B cell (primary cell): ENCODE results near the gene CFAP65. TPM values are rescaled to one million over a fixed set of nuclear protein-coding genes. Genes with fewer than 3 reads are reported as not detected.

Experiments
- ATAC-seq: fragments of 200-7000 bp; cut with Tn5 transposase; one replicate; pipeline ENCODE4 v1.10.0; 2021; ENCODE audit warnings: low read depth, mild to moderate bottlenecking, moderate number of reproducible peaks, moderate library complexity
- CTCF ChIA-PET: fragments of 350-600 bp; sonication (Branson Sonifier 250); formaldehyde crosslinking; loops from one replicate; lab custom pipeline; 2021; ENCODE audit warnings: antibody characterized with exemption, inconsistent platforms; lab: Charles Lee
- POLR2A ChIA-PET: fragments of 350-600 bp; sonication (Branson Sonifier 250); formaldehyde crosslinking; loops from one replicate; lab custom pipeline; 2021; ENCODE audit warnings: antibody characterized with exemption; lab: Charles Lee
- DNase-seq: peaks from one replicate; pipeline ENCODE4 v3.0.0; 2013
- H2AFZ ChIP-seq: 2 replicates; pipeline ENCODE4 v1.6.1; 2012; ENCODE audit warnings: mild to moderate bottlenecking, low read depth, low read length; ENCODE audit not compliant: insufficient read depth, poor library complexity, severe bottlenecking
- H3K27ac ChIP-seq, 2 donors: 1 replicate in 1 of 2; 2 replicates in 1 of 2; pipeline ENCODE4 v1.5.1; 2012 to 2013; ENCODE audit warnings: low read length in 2 of 2, mild to moderate bottlenecking in 2 of 2, moderate library complexity in 1 of 2
- H3K27me3 ChIP-seq, 4 experiments: fragments of 200-600 bp in 1 of 4; sonication (generic) in 1 of 4; replicated peaks in 1 of 4; 1 replicate in 2 of 4; 2 replicates in 2 of 4; pipeline versions ENCODE4 v1.6.1 to v1.7.0; 2013 to 2016; ENCODE audit warnings: low read length in 3 of 4, mild to moderate bottlenecking in 2 of 4, mixed read lengths in 1 of 4, moderate library complexity in 1 of 4; ENCODE audit not compliant: insufficient read depth in 4 of 4, control insufficient read depth in 3 of 4; ENCODE audit errors: control extremely low read depth in 1 of 4
- H3K36me3 ChIP-seq, 2 experiments: replicated peaks in 1 of 2; 1 replicate in 1 of 2; 2 replicates in 1 of 2; pipeline versions ENCODE4 v1.6.1 to v1.7.1; 2013; ENCODE audit warnings: low read length in 1 of 2; ENCODE audit not compliant: insufficient read depth in 2 of 2, control insufficient read depth in 1 of 2; ENCODE audit errors: control extremely low read depth in 1 of 2, extremely low read depth in 1 of 2
- H3K4me1 ChIP-seq, 2 donors: fragments of 200-600 bp in 1 of 2; sonication (generic) in 1 of 2; 1 replicate in 1 of 2; 2 replicates in 1 of 2; pipeline versions ENCODE4 v1.5.1 to v1.6.1; 2013 to 2017; ENCODE audit warnings: low read length in 2 of 2; ENCODE audit not compliant: control insufficient read depth in 2 of 2, insufficient read depth in 2 of 2
- H3K4me2 ChIP-seq: replicated peaks from 2 replicates; pipeline ENCODE3; 2012; ENCODE audit warnings: mild to moderate bottlenecking, low read depth, low read length; ENCODE audit not compliant: poor library complexity, severe bottlenecking
- H3K4me3 ChIP-seq, 5 experiments: fragments of 200-600 bp in 1 of 5; sonication (generic) in 1 of 5; 1 replicate in 3 of 5; 2 replicates in 2 of 5; pipeline versions ENCODE4 v1.5.1 to v1.7.0; 2011 to 2016; ENCODE audit warnings: low read length in 4 of 5, mild to moderate bottlenecking in 4 of 5, low read depth in 2 of 5, control low read depth in 1 of 5, moderate library complexity in 1 of 5; ENCODE audit not compliant: insufficient read depth in 1 of 5; ENCODE audit errors: control extremely low read depth in 1 of 5, extremely low read depth in 1 of 5
- H3K79me2 ChIP-seq: fragments of 200-600 bp; sonication (generic); one replicate; pipeline ENCODE4 v1.6.0; 2016; ENCODE audit warnings: low read length; ENCODE audit not compliant: control insufficient read depth, insufficient read depth
- H3K9ac ChIP-seq: fragments of 200-600 bp; sonication (generic); 2 replicates; pipeline ENCODE4 v1.6.1; 2017; ENCODE audit warnings: mild to moderate bottlenecking, low read length, moderate library complexity
- H3K9me3 ChIP-seq, 3 donors: one replicate each; pipeline versions ENCODE4 v1.6.1 to v1.7.1; 2013; ENCODE audit warnings: low read length in 2 of 3; ENCODE audit not compliant: control insufficient read depth in 2 of 3, insufficient read depth in 1 of 3; ENCODE audit errors: control extremely low read depth in 1 of 3
- H4K20me1 ChIP-seq: 2 replicates; pipeline ENCODE4 v1.6.0; 2012; ENCODE audit warnings: mild to moderate bottlenecking, low read length; ENCODE audit not compliant: insufficient read depth, control insufficient read depth, poor library complexity, severe bottlenecking
- H3K27ac Mint-ChIP-seq: one replicate; pipeline ENCODE4 v1.8.0; 2021; ENCODE audit warnings: mixed read lengths
- H3K27me3 Mint-ChIP-seq: one replicate; pipeline ENCODE4 v1.8.0; 2021; ENCODE audit warnings: mixed read lengths
- H3K4me1 Mint-ChIP-seq: one replicate; pipeline ENCODE4 v1.8.0; 2021; ENCODE audit warnings: mixed read lengths
- H3K4me3 Mint-ChIP-seq: one replicate; pipeline ENCODE4 v1.8.0; 2021; ENCODE audit warnings: mixed read lengths
- H3K9me3 Mint-ChIP-seq: one replicate; pipeline ENCODE4 v1.8.0; 2022; ENCODE audit warnings: mixed read lengths; ENCODE audit not compliant: insufficient read depth
- EZH2 ChIP-seq: IDR thresholded peaks from 2 replicates; pipeline ENCODE4 v1.6.1; 2012; ENCODE audit warnings: borderline replicate concordance, low read depth, mild to moderate bottlenecking, moderate library complexity, low read length; ENCODE audit not compliant: insufficient read depth, poor library complexity, severe bottlenecking
- WGBS: methylation state at CpG from one replicate; pipeline ENCODE4 v1.1.5; 2013; ENCODE audit warnings: missing lambda C conversion rate; ENCODE audit not compliant: insufficient coverage; 5-methylcytosine and 5-hydroxymethylcytosine counted together
- intact Hi-C: fragments of 100-400 bp; cut with micrococcal nuclease; formaldehyde crosslinking; loops from one replicate; pipeline ENCODE4 v1.10.0; 2022
- polyA plus RNA-seq: library from polyadenylated mRNA; depleted of rRNA; stranded (reverse); fragments of >200 nt; gene quantifications from 2 replicates; pipeline ENCODE4 v1.2.3, GENCODE V29; 2012
- total RNA-seq, 2 donors: library from RNA; stranded (reverse); fragments of 120-200 nt in 1 of 2; gene quantifications; 1 replicate in 1 of 2; 2 replicates in 1 of 2; pipeline versions ENCODE4 v1.2.3 to v1.2.4, GENCODE V29; 2013 to 2022
- TF ChIP-seq, protein P1 (sequence below): fragments of 200-600 bp; IDR thresholded peaks from one replicate; pipeline ENCODE4 v1.8.0; 2022; ENCODE audit warnings: antibody characterized with exemption, mild to moderate bottlenecking

Gene CFAP65
- total and polyA plus RNA-seq, 2 donors (not counting 1 experiment from before 2014, with no cell fraction given) = not detected

DNA sequence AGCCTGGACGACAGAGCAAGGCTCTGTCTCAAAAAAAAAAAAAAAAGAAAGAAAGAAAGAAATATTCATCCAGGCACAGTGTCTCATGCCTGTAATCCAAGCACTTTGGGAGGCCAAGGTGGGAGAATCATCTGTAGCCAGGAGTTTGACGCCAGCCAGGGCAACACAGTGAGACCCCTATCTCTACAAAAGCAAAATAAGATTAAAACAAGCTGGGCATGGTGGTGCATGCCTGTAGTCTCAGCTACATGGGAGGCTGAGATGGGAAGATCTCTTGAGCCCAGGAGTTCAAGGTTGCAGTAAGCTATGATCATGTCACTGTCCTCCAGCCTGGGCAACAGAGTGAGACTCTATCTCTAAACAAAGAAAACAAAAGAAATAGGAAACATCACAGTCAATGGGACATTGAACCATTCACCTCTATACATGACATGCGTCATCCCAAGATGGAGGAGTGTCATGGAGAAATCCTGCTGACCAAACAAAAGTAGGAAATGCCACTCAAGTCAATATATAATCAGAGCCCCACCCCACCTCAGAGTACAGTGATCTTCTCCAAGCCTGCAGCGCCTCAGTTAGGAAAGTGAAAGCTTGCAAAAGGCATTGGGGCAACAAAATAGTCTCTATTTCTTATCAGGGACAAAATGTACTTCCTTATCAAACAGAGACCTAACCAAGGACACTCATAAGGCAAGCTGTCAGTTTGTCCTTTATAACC is 66.1 kb downstream of the CFAP65 start:
- no peaks in the 10 kb centered on the region for H3K79me2 ChIP-seq
- no peak for ATAC-seq
- peaks cover 0 to 7% (median 0%) of the 10 kb centered on the region in 3 donors for H3K9me3 ChIP-seq
- H3K9me3 Mint-ChIP-seq = no peaks in the 10 kb centered on the region
- no peak for DNase-seq
- H3K4me2 ChIP-seq = no peak overlapping the region
- H3K27ac Mint-ChIP-seq = no peak overlapping the region
- no peaks in the 10 kb centered on the region for H3K36me3 ChIP-seq
- peaks cover 72% of the 10 kb centered on the region for H3K27me3 Mint-ChIP-seq
- TF ChIP-seq, protein P1, sequence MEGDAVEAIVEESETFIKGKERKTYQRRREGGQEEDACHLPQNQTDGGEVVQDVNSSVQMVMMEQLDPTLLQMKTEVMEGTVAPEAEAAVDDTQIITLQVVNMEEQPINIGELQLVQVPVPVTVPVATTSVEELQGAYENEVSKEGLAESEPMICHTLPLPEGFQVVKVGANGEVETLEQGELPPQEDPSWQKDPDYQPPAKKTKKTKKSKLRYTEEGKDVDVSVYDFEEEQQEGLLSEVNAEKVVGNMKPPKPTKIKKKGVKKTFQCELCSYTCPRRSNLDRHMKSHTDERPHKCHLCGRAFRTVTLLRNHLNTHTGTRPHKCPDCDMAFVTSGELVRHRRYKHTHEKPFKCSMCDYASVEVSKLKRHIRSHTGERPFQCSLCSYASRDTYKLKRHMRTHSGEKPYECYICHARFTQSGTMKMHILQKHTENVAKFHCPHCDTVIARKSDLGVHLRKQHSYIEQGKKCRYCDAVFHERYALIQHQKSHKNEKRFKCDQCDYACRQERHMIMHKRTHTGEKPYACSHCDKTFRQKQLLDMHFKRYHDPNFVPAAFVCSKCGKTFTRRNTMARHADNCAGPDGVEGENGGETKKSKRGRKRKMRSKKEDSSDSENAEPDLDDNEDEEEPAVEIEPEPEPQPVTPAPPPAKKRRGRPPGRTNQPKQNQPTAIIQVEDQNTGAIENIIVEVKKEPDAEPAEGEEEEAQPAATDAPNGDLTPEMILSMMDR = no peak
- no peak for TF ChIP-seq EZH2
- peaks cover 8 to 12% of the 10 kb centered on the region in 2 donors for H3K4me1 ChIP-seq
- no peaks in the 10 kb centered on the region for H4K20me1 ChIP-seq
- intact Hi-C loops = no loop called here
- no peak overlapping the region for H3K4me3 Mint-ChIP-seq
- peaks cover 6% of the 10 kb centered on the region for H3K4me1 Mint-ChIP-seq
- H2AFZ ChIP-seq = no peak overlapping the region
- H3K27me3 ChIP-seq = peaks cover 0 to 61% (median 36%) of the 10 kb centered on the region in 4 experiments
- ChIA-PET CTCF (interaction anchor here (1.4 to 2.2 kb wide), 2 partner anchors 66 to 99 kb away, joined by 3 to 8 read pairs; no protein-coding TSS in a partner anchor), POLR2A (no interaction called here)
- H3K4me3 ChIP-seq = no peak overlapping the region
- 60% methylated on average over 1 of the region's 4 CpGs for WGBS
- no peak overlapping the region for H3K27ac ChIP-seq
- H3K9ac ChIP-seq = no peak overlapping the region

- Histone ChIP-seq H3K79me2 (no peaks in the 10 kb centered on the region), H4K20me1 (no peaks in the 10 kb centered on the region), H3K36me3 (no peaks in the 10 kb centered on the region), H2AFZ (no peak overlapping the region), H3K27ac (no peak overlapping the region), H3K4me2 (no peak overlapping the region), H3K9me3 (peaks cover 0 to 4% (median 0%) of the 10 kb centered on the region in 3 donors), H3K4me3 (no peak overlapping the region), H3K9ac (no peak overlapping the region), H3K4me1 (peaks cover 0 to 3% of the 10 kb centered on the region in 2 donors), H3K27me3 (peaks cover 0 to 32% (median 22%) of the 10 kb centered on the region in 4 experiments)
- POLR2A ChIA-PET = no interaction called here
- CTCF ChIA-PET = interaction anchor here (2.1 kb wide), 1 partner anchor 10 kb away, joined by 9 read pairs; no protein-coding TSS in a partner anchor
- no peak overlapping the region for H3K4me3 Mint-ChIP-seq
- TF ChIP-seq, protein P1 = no peak
- no peaks in the 10 kb centered on the region for H3K4me1 Mint-ChIP-seq
- H3K27me3 Mint-ChIP-seq = peaks cover 53% of the 10 kb centered on the region
- H3K9me3 Mint-ChIP-seq = peaks cover 4% of the 10 kb centered on the region
- DNase-seq (no peak), ATAC-seq (no peak)
- intact Hi-C loops = no loop called here
- no peak overlapping the region for H3K27ac Mint-ChIP-seq
- 24% methylated on average over 1 of the region's 1 CpG for WGBS
Observed at GRCh38 chr2:218970894-218971293, 70.4 kb downstream of the CFAP65 start.
